Esophagus mucosa (tissue), 1 donor: Measurements from ENCODE around the gene ERFE. TPM values are rescaled to one million over a fixed set of nuclear protein-coding genes. Genes with fewer than 3 reads are reported as not detected.

ENCODE experiments used
- total RNA-seq: library from RNA; stranded (reverse); gene quantifications from one replicate; pipeline ENCODE4 v1.2.4, GENCODE V29; 2023
- donor health status: DM: yes; HTN: yes; CAD: no.

The ERFE gene
- total RNA-seq, 1 donor from 2014 or later: 0.44 TPM

Other genes starting within 250 kb of the ERFE start
- 58.2 TPM for gene UBE2F, start 192.0 kb upstream of the ERFE start, total RNA-seq
- gene SCLY, start 98.0 kb upstream of the ERFE start, total RNA-seq: 8.9 TPM
- gene ESPNL, start 58.6 kb upstream of the ERFE start, total RNA-seq: 0.40 TPM
- 0.08 TPM for gene KLHL30, start 20.3 kb upstream of the ERFE start, total RNA-seq
- gene ILKAP, start 44.7 kb downstream of the ERFE start, total RNA-seq: 29.5 TPM
- gene HES6, start 81.1 kb downstream of the ERFE start, total RNA-seq: 2.2 TPM
- gene PER2, start 129.6 kb downstream of the ERFE start, total RNA-seq: 18.7 TPM
- gene TRAF3IP1, start 161.5 kb downstream of the ERFE start, total RNA-seq: 10.8 TPM